ENCODE measurements around the gene CLCA2. TPM values are rescaled to one million over a fixed set of nuclear protein-coding genes. Genes with fewer than 3 reads are reported as not detected.

The CLCA2 gene
- total and polyA plus RNA-seq, 2 donors (not counting 3 experiments of a cell fraction or from before 2014, with no cell fraction given) = 0.01 to 0.11 TPM

GRCh38 chr1:86470859-86471258 lies 46.9 kb downstream of the CLCA2 start:
- peaks cover 3% of the 10 kb centered on the region for H3K4me1 ChIP-seq (ENCODE audit: control insufficient read depth, extremely low read depth, insufficient read depth, low read length)
- DNase-seq (ENCODE audit: low read depth, low spot score) (no peak), FAIRE-seq (no peak)
- no peak overlapping the region for H3K4me3 ChIP-seq (replicated peaks in 1 of 3; ENCODE audit: insufficient read depth in 1 of 3, low read depth in 1 of 3, low read length in 3 of 3)
- H3K9me3 ChIP-seq (replicated peaks; ENCODE audit: control insufficient read depth, insufficient read depth, low read length) = no peaks in the 10 kb centered on the region
- no peaks in the 10 kb centered on the region for H3K9me1 ChIP-seq (replicated peaks; ENCODE audit: control insufficient read depth, extremely low read depth, insufficient read depth, low read length)
- no peak overlapping the region for H3K9ac ChIP-seq (replicated peaks; ENCODE audit: extremely low read depth, insufficient read depth, low read length)
- no peaks in the 10 kb centered on the region for H3K79me2 ChIP-seq (ENCODE audit: control insufficient read depth, insufficient read depth, low read length)
- H2AFZ ChIP-seq (ENCODE audit: low read depth, low read length) = no peak overlapping the region
- H3K27me3 ChIP-seq (ENCODE audit: control insufficient read depth in 2 of 2, insufficient read depth in 2 of 2, low read length in 2 of 2) = peaks cover 2 to 3% of the 10 kb centered on the region in 2 experiments
- no peak overlapping the region for H3K4me2 ChIP-seq (ENCODE audit: insufficient read depth, low read length)
- no peak overlapping the region for H3K27ac ChIP-seq (ENCODE audit: insufficient read depth, low read depth, low read length)
- ChIA-PET POLR2A (no interaction called here), CTCF (interaction anchor here (1.3 kb wide), 1 partner anchor 91 kb away, joined by 4 read pairs; no protein-coding TSS in a partner anchor)
- intact Hi-C loops (cut with micrococcal nuclease) (loop anchor here (10.0 kb wide), 2 partner anchors 214 to 614 kb away; no protein-coding TSS in a partner anchor), dilution Hi-C loops (cut with MboI; ENCODE audit: extremely low pct_ligation_motif_present, low sequenced_read_pairs) (no loop called here)
- no peaks in the 10 kb centered on the region for H3K36me3 ChIP-seq (ENCODE audit: control insufficient read depth in 2 of 2, extremely low read depth in 1 of 2, insufficient read depth in 2 of 2, low read length in 2 of 2)
- TF ChIP-seq EZH2 (IDR thresholded peaks at IDR 0.05; ENCODE audit: borderline replicate concordance, low read depth, low read length, severe bottlenecking) = no peak
- no peak for TF ChIP-seq JUN (IDR thresholded peaks at IDR 0.05; ENCODE audit: borderline replicate concordance, insufficient read depth, insufficient read length, low read depth)
- no peak for TF ChIP-seq GATA2 (IDR thresholded peaks at IDR 0.05; ENCODE audit: insufficient read depth, insufficient read length, low read depth, low read length)
- no peak for TF ChIP-seq MAX (IDR thresholded peaks at IDR 0.05; ENCODE audit: insufficient read depth, insufficient read length)
- no peak for TF ChIP-seq FOS (IDR thresholded peaks at IDR 0.05; ENCODE audit: borderline replicate concordance, insufficient read depth, low read length)
- TF ChIP-seq POLR2A (IDR thresholded peaks at IDR 0.05; ENCODE audit: low read depth, low read length) = no peak
- no peak for TF ChIP-seq POLR2AphosphoS5 (IDR thresholded peaks at IDR 0.05; ENCODE audit: insufficient read depth, low read depth, low read length)
- no peak for TF ChIP-seq CTCF (IDR thresholded peaks at IDR 0.05; ENCODE audit: extremely low read depth in 1 of 2, insufficient read depth in 1 of 2, low read depth in 1 of 2, low read length in 2 of 2)
- TF ChIP-seq MYC (IDR thresholded peaks at IDR 0.05; ENCODE audit: low read depth, low read length) = no peak
- no TSS peak for BruUV-seq (replicated peaks)
- H4K20me1 ChIP-seq (replicated peaks; ENCODE audit: control insufficient read depth, extremely low read depth, insufficient read depth, low read length) = no peaks in the 10 kb centered on the region
